GM21423 (cell line): Measurements from ENCODE around the gene GABBR2.
"Not testable (repeated sequence)": the region's sequence is repeated elsewhere in the genome, so short reads cannot be mapped to it uniquely, and the experiment has no call there.

Experiments
- ATAC-seq: cut with Tn5 transposase; IDR thresholded peaks from one replicate; pipeline ENCODE4 v1.9.1; 2021; ENCODE audit warnings: mild to moderate bottlenecking, moderate library complexity; ENCODE audit not compliant: unreplicated experiment

The GABBR2 gene

GRCh38 chr9:98599566-98600216 lies 109.0 kb downstream of the GABBR2 start:
- no peak for ATAC-seq

GRCh38 chr9:98598861-98599260 lies 109.9 kb downstream of the GABBR2 start:
- ATAC-seq = no peak

GRCh38 chr9:98597236-98597771 lies 111.4 kb downstream of the GABBR2 start:
- no peak for ATAC-seq

- no peak for ATAC-seq
Observed at GRCh38 chr9:98596486-98596885, 112.2 kb downstream of the GABBR2 start.

- ATAC-seq = no peak
Observed at GRCh38 chr9:98594546-98595160, 114.1 kb downstream of the GABBR2 start.

GRCh38 chr9:98593354-98594253 lies 115.1 kb downstream of the GABBR2 start:
- no peak for ATAC-seq

- ATAC-seq = no peak
Observed at GRCh38 chr9:98591696-98592095, 117.0 kb downstream of the GABBR2 start.

GRCh38 chr9:98590101-98590500 lies 118.6 kb downstream of the GABBR2 start:
- ATAC-seq = no peak

- ATAC-seq = no peak
Observed at GRCh38 chr9:98589102-98589501, 119.6 kb downstream of the GABBR2 start.

- not testable (repeated sequence) for ATAC-seq
Observed at GRCh38 chr9:98584853-98585438, 123.8 kb downstream of the GABBR2 start.

- peak; percentile 72 for ATAC-seq
Observed at GRCh38 chr9:98584059-98584458, 124.7 kb downstream of the GABBR2 start.

- no peak for ATAC-seq
Observed at GRCh38 chr9:98583417-98583816, 125.3 kb downstream of the GABBR2 start.

- no peak for ATAC-seq
Observed at GRCh38 chr9:98580956-98581355, 127.8 kb downstream of the GABBR2 start.

- ATAC-seq = no peak
Observed at GRCh38 chr9:98579700-98580099, 129.0 kb downstream of the GABBR2 start.

- ATAC-seq = no peak
Observed at GRCh38 chr9:98577446-98577845, 131.3 kb downstream of the GABBR2 start.

GRCh38 chr9:98576859-98577258 lies 131.9 kb downstream of the GABBR2 start:
- ATAC-seq = no peak

GRCh38 chr9:98576354-98576753 lies 132.4 kb downstream of the GABBR2 start:
- ATAC-seq = peak; percentile 2

GRCh38 chr9:98575379-98576346 lies 133.1 kb downstream of the GABBR2 start:
- peak; percentile 86 for ATAC-seq

GRCh38 chr9:98573749-98574278 lies 134.9 kb downstream of the GABBR2 start:
- no peak for ATAC-seq

GRCh38 chr9:98572796-98573195 lies 135.9 kb downstream of the GABBR2 start:
- no peak for ATAC-seq
